ENCODE data around the gene EPN2.

Gene EPN2

GRCh38 chr17:19317359-19318095 is 80.4 kb downstream of the EPN2 start:
- peak; percentile 91 for DNase-seq (ENCODE audit: low read depth)
- TF ChIP-seq CTCF (conservative IDR thresholded peaks at IDR 0.05; ENCODE audit: low read depth, low read length) = peak; percentile 41
- H3K4me3 ChIP-seq (ENCODE audit: low read depth, low read length) = no peak overlapping the region

- no peak for DNase-seq (ENCODE audit: low read depth)
- no peak for TF ChIP-seq CTCF (conservative IDR thresholded peaks at IDR 0.05; ENCODE audit: low read depth, low read length)
- H3K4me3 ChIP-seq (ENCODE audit: low read depth, low read length) = no peak overlapping the region
These were observed 81.4 kb downstream of the EPN2 start for GRCh38 chr17:19318611-19319010.

- TF ChIP-seq CTCF (conservative IDR thresholded peaks at IDR 0.05; ENCODE audit: low read depth, low read length) = no peak
- no peak overlapping the region for H3K4me3 ChIP-seq (ENCODE audit: low read depth, low read length)
These were observed 82.8 kb downstream of the EPN2 start for GRCh38 chr17:19319771-19320505.

GRCh38 chr17:19320876-19321275 is 83.7 kb downstream of the EPN2 start:
- no peak overlapping the region for H3K4me3 ChIP-seq (ENCODE audit: low read depth, low read length)
- no peak for DNase-seq (ENCODE audit: low read depth)
- TF ChIP-seq CTCF (conservative IDR thresholded peaks at IDR 0.05; ENCODE audit: low read depth, low read length) = no peak

More at GRCh38 chr17:19319771-19320505, 82.8 kb downstream of the EPN2 start:
- DNase-seq (ENCODE audit: low read depth) = no peak

DNA sequence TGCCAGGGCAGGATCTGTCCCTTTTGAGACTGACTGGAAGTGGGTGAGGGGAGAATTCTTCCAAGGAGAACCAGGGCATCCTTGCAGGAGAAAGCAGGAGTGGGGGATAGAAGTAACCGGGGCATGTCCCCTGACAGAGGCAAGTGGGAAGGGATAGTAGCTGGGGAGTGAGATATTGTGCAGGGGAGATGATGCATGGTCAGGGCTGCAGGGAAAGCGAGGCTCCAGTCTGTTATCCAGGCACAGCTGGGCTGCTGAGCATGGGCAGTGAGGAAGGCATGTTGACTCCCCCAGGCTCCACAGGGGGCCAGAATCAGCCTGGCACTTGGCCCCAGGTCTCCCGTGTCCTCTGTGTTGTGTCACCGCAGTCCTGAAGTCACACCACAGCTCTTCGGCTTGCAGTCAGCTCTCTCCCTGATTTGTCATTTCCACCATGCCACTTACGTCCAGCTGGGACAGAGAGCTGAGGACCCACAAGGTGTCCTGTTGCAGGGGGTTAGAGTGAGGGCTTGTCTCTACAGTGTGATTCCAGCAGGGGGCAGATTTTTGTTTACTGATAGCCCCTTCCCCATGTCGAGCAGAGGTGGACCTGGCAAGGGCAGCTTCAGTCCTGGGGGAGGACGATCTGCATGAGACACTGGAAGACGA is 84.4 kb downstream of the EPN2 start:
- DNase-seq (ENCODE audit: low read depth) = no peak
- peak; percentile 44 for TF ChIP-seq CTCF (conservative IDR thresholded peaks at IDR 0.05; ENCODE audit: low read depth, low read length)
- H3K4me3 ChIP-seq (ENCODE audit: low read depth, low read length) = no peak overlapping the region

GRCh38 chr17:19322129-19322505 is 85.0 kb downstream of the EPN2 start:
- TF ChIP-seq CTCF (conservative IDR thresholded peaks at IDR 0.05; ENCODE audit: low read depth, low read length) = no peak
- DNase-seq (ENCODE audit: low read depth) = no peak
- H3K4me3 ChIP-seq (ENCODE audit: low read depth, low read length) = no peak overlapping the region
